Stimulated activated CD4-positive, alpha-beta T cell treated with anti-CD3 and anti-CD28 coated beads, Interleukin-4, amount 100 ng/mL, for 24 hours (primary cell): Measurements from ENCODE around the gene FUOM.
A peak's percentile ranks its signal among the peaks of the same experiment; 100 is the strongest.
"Not testable (repeated sequence)": the region's sequence is repeated elsewhere in the genome, so short reads cannot be mapped to it uniquely, and the experiment has no call there.

Experiments
- DNase-seq: peaks from one replicate; pipeline ENCODE4 v3.0.0-alpha.2; 2020

The FUOM gene

GRCh38 chr10:133327651-133328357 is 30.0 kb downstream of the FUOM start:
- no peak for DNase-seq

GRCh38 chr10:133326745-133327650 is 30.8 kb downstream of the FUOM start:
- DNase-seq, result no peak

- DNase-seq, result no peak
Measured at GRCh38 chr10:133326223-133326551, 31.6 kb downstream of the FUOM start.

GRCh38 chr10:133325440-133326222 is 32.2 kb downstream of the FUOM start:
- DNase-seq, result no peak

GRCh38 chr10:133324857-133325260 is 33.0 kb downstream of the FUOM start:
- DNase-seq, result no peak

- peak; percentile 59 for DNase-seq
Measured at GRCh38 chr10:133324198-133324792, 33.5 kb downstream of the FUOM start.

GRCh38 chr10:133322064-133322709 is 35.6 kb downstream of the FUOM start:
- not testable (repeated sequence) for DNase-seq

- DNase-seq, result not testable (repeated sequence)
Measured at GRCh38 chr10:133320852-133321422, 36.9 kb downstream of the FUOM start.

- peak; percentile 69 for DNase-seq
Measured at GRCh38 chr10:133318494-133319127, 39.2 kb downstream of the FUOM start.

- no peak for DNase-seq
Measured at GRCh38 chr10:133316732-133317131, 41.1 kb downstream of the FUOM start.

- DNase-seq, result no peak
Measured at GRCh38 chr10:133316266-133316665, 41.6 kb downstream of the FUOM start.

GRCh38 chr10:133315847-133316246 is 42.0 kb downstream of the FUOM start:
- no peak for DNase-seq

- no peak for DNase-seq
Measured at GRCh38 chr10:133314911-133315310, 42.9 kb downstream of the FUOM start.

- no peak for DNase-seq
Measured at GRCh38 chr10:133313192-133313591, 44.6 kb downstream of the FUOM start.

- no peak for DNase-seq
Measured at GRCh38 chr10:133312769-133313145, 45.1 kb downstream of the FUOM start.

- DNase-seq, result no peak
Measured at GRCh38 chr10:133312016-133312768, 45.6 kb downstream of the FUOM start.

- no peak for DNase-seq
Measured at GRCh38 chr10:133311570-133311969, 46.2 kb downstream of the FUOM start.

- DNase-seq, result no peak
Measured at GRCh38 chr10:133310789-133311188, 47.0 kb downstream of the FUOM start.

- no peak for DNase-seq
Measured at GRCh38 chr10:133310399-133310755, 47.4 kb downstream of the FUOM start.

GRCh38 chr10:133309720-133310398 is 48.0 kb downstream of the FUOM start:
- DNase-seq, result no peak
